K562 (cell line): ENCODE data around the gene TFCP2. TPM values are rescaled to one million over a fixed set of nuclear protein-coding genes. Genes with fewer than 3 reads are reported as not detected.

Source experiments
- ATAC-seq: fragments of 200-7000 bp; cut with Tn5 transposase; 3 replicates; pipeline ENCODE4 v1.9.1; 2020; ENCODE audit warnings: moderate library complexity
- BruUV-seq: library from RNA; stranded (reverse); fragments of 400-500 nt; replicated peaks from 2 replicates; lab custom pipeline; 2021; lab: Mats Ljungman, UMichigan
- CTCF ChIA-PET: fragments of 300-600 bp; formaldehyde crosslinking; extraction: SDS; loops from one replicate; lab custom pipeline; 2021; ENCODE audit warnings: low intra/inter-chr PET ratio; lab: Yijun Ruan, JAX
- POLR2A ChIA-PET: fragments of 300-600, 350-650 bp; sonication (Branson Sonifier 250); formaldehyde crosslinking; extraction: SDS; loops from one replicate; lab custom pipeline; 2021; ENCODE audit warnings: antibody characterized with exemption, inconsistent platforms; lab: Yijun Ruan, JAX
- DNase-seq, 4 experiments: peaks; one replicate each; pipeline versions ENCODE4 v3.0.0 to v3.0.0-alpha.2; 2011 to 2018; ENCODE audit warnings: low spot score in 3 of 4, mixed read lengths in 3 of 4; ENCODE audit errors: extremely low read depth in 1 of 4
- FAIRE-seq: peaks from 2 replicates; lab custom pipeline; 2011; peaks lifted over from hg19 to GRCh38; lab: Jason Lieb, UNC
- H2AFZ ChIP-seq: 2 replicates; pipeline ENCODE4 v1.6.0; 2011; ENCODE audit warnings: low read depth, low read length, control low read depth, inconsistent platforms
- H3K27ac ChIP-seq: fragments of 200-600 bp; 3 replicates; pipeline ENCODE4 v1.8.0; 2011; ENCODE audit warnings: low read depth, mild to moderate bottlenecking, control low read depth, inconsistent platforms, low read length, moderate library complexity, mixed read lengths; ENCODE audit errors: extremely low read depth
- H3K27me3 ChIP-seq, 2 experiments: fragments of 300-600 bp in 1 of 2; 2 replicates in 1 of 2; 3 replicates in 1 of 2; pipeline versions ENCODE4 v1.6.0 to v1.8.0; 2011; ENCODE audit warnings: inconsistent platforms in 2 of 2, low read length in 2 of 2, mild to moderate bottlenecking in 1 of 2, mixed read lengths in 1 of 2, moderate library complexity in 1 of 2; ENCODE audit not compliant: control insufficient read depth in 2 of 2, insufficient read depth in 2 of 2
- H3K36me3 ChIP-seq: fragments of 300-600 bp; 3 replicates; pipeline ENCODE4 v1.8.0; 2011; ENCODE audit warnings: mild to moderate bottlenecking, low read length, inconsistent platforms; ENCODE audit not compliant: control insufficient read depth, insufficient read depth
- H3K4me1 ChIP-seq, 2 experiments: fragments of 200-600 bp in 1 of 2; replicated peaks in 1 of 2; 2 replicates in 1 of 2; 3 replicates in 1 of 2; pipeline versions ENCODE4 v1.5.1 to v1.8.0; 2011; ENCODE audit warnings: inconsistent platforms in 2 of 2, low read length in 2 of 2, mild to moderate bottlenecking in 1 of 2, mixed read lengths in 1 of 2, moderate library complexity in 1 of 2; ENCODE audit not compliant: control insufficient read depth in 2 of 2, insufficient read depth in 2 of 2
- H3K4me2 ChIP-seq: 2 replicates; pipeline ENCODE4 v1.6.1; 2011; ENCODE audit warnings: low read length, control low read depth, inconsistent platforms, mixed read lengths; ENCODE audit not compliant: insufficient read depth
- H3K4me3 ChIP-seq: fragments of 200-600 bp; sonication (generic), shearing (Covaris generic); 2 replicates; pipeline ENCODE4 v1.5.1; 2016; ENCODE audit warnings: control low read depth, inconsistent platforms
- H3K79me2 ChIP-seq: fragments of 200-600 bp; 3 replicates; pipeline ENCODE4 v1.8.0; 2011; ENCODE audit warnings: low read length, inconsistent platforms; ENCODE audit not compliant: control insufficient read depth, insufficient read depth
- H3K9ac ChIP-seq, 2 experiments: 2 replicates each; pipeline versions ENCODE4 v1.6.0 to v1.6.1; 2011; ENCODE audit warnings: low read depth in 2 of 2, low read length in 2 of 2, control low read depth in 1 of 2, inconsistent platforms in 1 of 2, mild to moderate bottlenecking in 1 of 2, mixed read lengths in 1 of 2; ENCODE audit not compliant: insufficient read depth in 1 of 2
- H3K9me1 ChIP-seq: one replicate; pipeline ENCODE4 v1.6.0; 2011; ENCODE audit warnings: inconsistent platforms, mild to moderate bottlenecking, low read length, moderate library complexity; ENCODE audit not compliant: control insufficient read depth, insufficient read depth
- H3K9me3 ChIP-seq: replicated peaks from 2 replicates; pipeline ENCODE4 v1.5.1; 2011; ENCODE audit warnings: low read depth, low read length, inconsistent platforms; ENCODE audit not compliant: control insufficient read depth, insufficient read depth
- H4K20me1 ChIP-seq: replicated peaks from 2 replicates; pipeline ENCODE4 v1.6.1; 2011; ENCODE audit warnings: low read length, inconsistent platforms, mixed read lengths; ENCODE audit not compliant: control insufficient read depth, insufficient read depth
- CLOCK ChIP-seq: fragments of 250-450 bp; sonication (Bioruptor Pico); IDR thresholded peaks from 2 replicates; pipeline ENCODE4 v1.4.0; 2020; ENCODE audit warnings: mild to moderate bottlenecking, moderate library complexity, borderline replicate concordance
- ESRRA ChIP-seq: fragments of 450-650 bp; IDR thresholded peaks from 2 replicates; pipeline ENCODE4 v1.6.1; 2014; ENCODE audit warnings: low read depth, mild to moderate bottlenecking, moderate library complexity, borderline replicate concordance
- MLLT1 ChIP-seq, 2 experiments: fragments of 450-650 bp; IDR thresholded peaks; 2 replicates each; pipeline ENCODE4 v1.6.1; 2016
- REST ChIP-seq, 2 experiments: fragments of 450-650 bp; formaldehyde crosslinking in 1 of 2; IDR thresholded peaks; 2 replicates each; pipeline versions ENCODE4 v1.4.0 to v1.6.1; 2014 to 2020; ENCODE audit warnings: mild to moderate bottlenecking in 2 of 2, borderline replicate concordance in 1 of 2, low read depth in 1 of 2
- SAP30 ChIP-seq: fragments of 200-600 bp; sonication (generic); IDR thresholded peaks from 2 replicates; pipeline ENCODE4 v1.6.1; 2012; ENCODE audit warnings: borderline replicate concordance, low read depth, mild to moderate bottlenecking, moderate library complexity, low read length, control low read depth, inconsistent platforms; ENCODE audit not compliant: insufficient read depth, poor library complexity, severe bottlenecking
- WGBS: fragments of 100-300 bp; shearing (Covaris generic); methylation state at CpG from one replicate; pipeline ENCODE4 v1.1.6; 2016; ENCODE audit warnings: low coverage, mixed read lengths; ENCODE audit not compliant: insufficient coverage; ENCODE audit errors: missing lambda C conversion rate; 5-methylcytosine and 5-hydroxymethylcytosine counted together
- in situ Hi-C: fragments of 300-500 bp; cut with MboI; formaldehyde crosslinking; loops from 4 replicates; pipeline ENCODE4 v1.15.0; 2018; ENCODE audit warnings: inconsistent platforms, mixed read lengths
- intact Hi-C: fragments of 100-400 bp; cut with micrococcal nuclease; formaldehyde crosslinking; loops from 2 replicates; pipeline ENCODE4 v1.14.2; 2022
- polyA plus RNA-seq, 8 experiments: library from polyadenylated mRNA; depleted of rRNA in 4 of 8; stranded (reverse) in 5 of 8; unstranded in 3 of 8; fragments of >200 nt; fragmentation: Nextera tagmentation in 2 of 8; fragmentation: Illumina TruSeq in 1 of 8; extraction: Ambion mirVana in 2 of 8; extraction: Trizol in 1 of 8; gene quantifications; 2 replicates each; pipeline versions ENCODE4 v1.2.1 to v1.2.3, GENCODE V29; 2011 to 2014; ENCODE audit warnings: inconsistent platforms in 1 of 8, missing spikeins in 1 of 8
- total RNA-seq, 7 experiments: library from RNA; depleted of rRNA in 6 of 7; stranded (reverse); fragments of >200 nt in 6 of 7; fragmentation: Illumina TruSeq in 2 of 7; extraction: Trizol in 2 of 7; gene quantifications; 2 replicates each; pipeline versions ENCODE4 v1.2.1 to v1.2.3, GENCODE V29; 2011 to 2021; ENCODE audit warnings: low replicate concordance in 1 of 7

Gene TFCP2
- total and polyA plus RNA-seq, 9 of the 15 experiments (the other 6 are each of a cell fraction or from before 2014, with no cell fraction given) = 8.0 to 38.9 (median 19.3) TPM

GRCh38 chr12:51160814-51161459 lies 12.0 kb downstream of the TFCP2 start:
- H2AFZ ChIP-seq = no peak overlapping the region
- H3K4me3 ChIP-seq = no peak overlapping the region
- peaks cover 51% of the 10 kb centered on the region for H3K79me2 ChIP-seq
- in situ Hi-C loops (no loop called here), intact Hi-C loops (no loop called here)
- H3K9ac ChIP-seq = peak overlapping the region in 1 of 2 experiments; percentile 18; a peak in 1 of 4 replicates
- POLR2A ChIA-PET = interaction anchor here (1.1 to 1.7 kb wide), 2 partner anchors 11 to 12 kb away, joined by 3 to 7 read pairs; no protein-coding TSS in a partner anchor
- peaks cover 7 to 13% of the 10 kb centered on the region in 2 experiments; a peak in 4 of 5 replicates for H3K4me1 ChIP-seq
- H3K9me1 ChIP-seq = no peaks in the 10 kb centered on the region
- no peak overlapping the region for H3K4me2 ChIP-seq
- CTCF ChIA-PET = no interaction called here
- peak; percentile 63 for ATAC-seq
- peaks cover 2% of the 10 kb centered on the region; the same call in 1 of the 2 replicates for H4K20me1 ChIP-seq
- BruUV-seq = no TSS peak
- H3K9me3 ChIP-seq = no peaks in the 10 kb centered on the region
- FAIRE-seq = peak; percentile 15
- DNase-seq = peak in 2 of 4 experiments; percentile 17 to 29
- peak overlapping the region; percentile 19; the same call in 1 of the 3 replicates for H3K27ac ChIP-seq
- WGBS = 52% methylated on average over 8 of the region's 8 CpGs
- H3K36me3 ChIP-seq = peaks cover 13% of the 10 kb centered on the region; the same call in 2 of the 3 replicates
- H3K27me3 ChIP-seq = no peaks in the 10 kb centered on the region
- TF ChIP-seq REST (IDR thresholded peaks at IDR 0.05; ENCODE audit: borderline replicate concordance) = peak; percentile 13; the same call in 1 of the 2 replicates
- TF ChIP-seq REST (CRISPR knock-in tag; IDR thresholded peaks at IDR 0.05; ENCODE audit: low read depth) = no peak
- no peak for TF ChIP-seq SAP30
- peak; percentile 69; the same call in 1 of the 2 replicates for TF ChIP-seq ESRRA
- TF ChIP-seq MLLT1 (IDR thresholded peaks at IDR 0.05) = peak in 1 of 2 experiments; percentile 54; a peak in 1 of 4 replicates
- no peak for TF ChIP-seq CLOCK
